Measurements from ENCODE around the gene RPL29. TPM values are rescaled to one million over a fixed set of nuclear protein-coding genes. Genes with fewer than 3 reads are reported as not detected.

The RPL29 gene
- total RNA-seq, 4 donors from 2014 or later: 1,093 to 1,919 (median 1,775) TPM

DNA sequence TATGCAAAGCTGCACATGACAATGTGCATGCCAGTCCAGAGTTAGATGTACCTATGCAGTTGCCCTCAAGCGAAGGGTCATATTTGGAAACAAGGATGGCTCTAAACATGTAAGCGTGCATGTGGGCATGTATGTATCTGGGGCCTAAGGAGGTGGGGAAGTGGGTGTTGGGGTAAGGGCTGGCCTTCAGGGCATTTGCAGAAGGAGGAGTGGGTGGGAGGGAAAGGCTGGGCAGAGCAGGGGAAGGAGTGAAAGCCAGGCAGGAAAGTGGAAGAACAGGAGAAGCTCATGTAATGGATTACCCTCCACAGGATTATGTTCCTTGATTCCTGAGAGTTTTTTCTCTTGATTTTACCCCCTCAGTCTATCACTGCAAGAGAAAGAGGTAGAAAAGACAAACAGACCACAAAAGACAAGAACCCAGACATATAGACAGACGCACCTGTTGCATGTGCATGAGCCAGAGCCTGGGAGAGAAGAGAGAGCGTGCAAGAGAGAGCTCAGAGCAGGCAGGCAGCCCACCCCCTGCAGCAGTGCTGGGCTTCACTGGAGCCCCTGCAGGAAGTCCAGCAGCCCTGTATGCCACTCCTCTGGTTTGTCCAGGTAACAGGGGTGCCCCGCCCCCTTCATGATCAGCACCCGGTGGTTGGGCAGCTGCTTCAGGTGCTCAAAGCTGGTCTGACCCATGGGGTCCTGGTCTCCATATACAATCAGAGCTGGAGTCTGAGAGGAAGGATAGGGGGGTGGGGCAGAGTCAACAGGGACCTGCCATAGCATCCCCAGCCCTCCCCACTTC is 26.6 kb downstream of the RPL29 start:
- TF ChIP-seq, protein P1, sequence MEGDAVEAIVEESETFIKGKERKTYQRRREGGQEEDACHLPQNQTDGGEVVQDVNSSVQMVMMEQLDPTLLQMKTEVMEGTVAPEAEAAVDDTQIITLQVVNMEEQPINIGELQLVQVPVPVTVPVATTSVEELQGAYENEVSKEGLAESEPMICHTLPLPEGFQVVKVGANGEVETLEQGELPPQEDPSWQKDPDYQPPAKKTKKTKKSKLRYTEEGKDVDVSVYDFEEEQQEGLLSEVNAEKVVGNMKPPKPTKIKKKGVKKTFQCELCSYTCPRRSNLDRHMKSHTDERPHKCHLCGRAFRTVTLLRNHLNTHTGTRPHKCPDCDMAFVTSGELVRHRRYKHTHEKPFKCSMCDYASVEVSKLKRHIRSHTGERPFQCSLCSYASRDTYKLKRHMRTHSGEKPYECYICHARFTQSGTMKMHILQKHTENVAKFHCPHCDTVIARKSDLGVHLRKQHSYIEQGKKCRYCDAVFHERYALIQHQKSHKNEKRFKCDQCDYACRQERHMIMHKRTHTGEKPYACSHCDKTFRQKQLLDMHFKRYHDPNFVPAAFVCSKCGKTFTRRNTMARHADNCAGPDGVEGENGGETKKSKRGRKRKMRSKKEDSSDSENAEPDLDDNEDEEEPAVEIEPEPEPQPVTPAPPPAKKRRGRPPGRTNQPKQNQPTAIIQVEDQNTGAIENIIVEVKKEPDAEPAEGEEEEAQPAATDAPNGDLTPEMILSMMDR (IDR thresholded peaks at IDR 0.05; ENCODE audit: low read depth): no peak

DNA sequence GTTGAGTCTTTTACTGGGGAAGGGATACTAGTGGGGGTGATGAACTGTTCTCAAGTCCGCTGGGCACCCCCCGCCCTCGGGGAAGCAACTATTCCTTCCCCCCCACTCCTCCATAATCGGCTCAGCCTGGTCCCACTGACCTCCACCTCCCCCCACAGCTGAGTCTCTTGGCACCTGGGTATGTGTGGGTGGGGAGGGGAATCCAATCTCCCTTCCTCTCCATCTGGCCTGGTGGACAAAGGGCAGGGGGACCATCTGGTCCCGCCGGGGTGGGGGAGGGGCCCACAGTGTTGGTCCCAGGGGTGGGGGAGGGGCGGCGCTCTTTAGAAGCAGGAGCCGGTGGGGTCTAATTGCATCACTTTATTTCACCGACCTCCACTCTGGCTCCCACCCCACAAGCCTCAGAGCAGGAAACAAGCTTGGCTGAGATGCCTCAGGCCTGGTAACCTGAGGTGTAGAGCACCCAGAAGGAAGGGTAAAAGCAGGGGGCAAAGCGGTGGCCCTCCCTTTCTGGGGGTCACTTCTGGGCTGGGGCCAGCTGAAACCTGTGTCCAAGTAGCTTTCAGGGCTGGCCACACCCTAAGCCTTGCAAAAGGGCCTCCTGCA is 27.4 kb downstream of the RPL29 start:
- TF ChIP-seq, protein P1 (IDR thresholded peaks at IDR 0.05; ENCODE audit: low read depth): no peak

DNA sequence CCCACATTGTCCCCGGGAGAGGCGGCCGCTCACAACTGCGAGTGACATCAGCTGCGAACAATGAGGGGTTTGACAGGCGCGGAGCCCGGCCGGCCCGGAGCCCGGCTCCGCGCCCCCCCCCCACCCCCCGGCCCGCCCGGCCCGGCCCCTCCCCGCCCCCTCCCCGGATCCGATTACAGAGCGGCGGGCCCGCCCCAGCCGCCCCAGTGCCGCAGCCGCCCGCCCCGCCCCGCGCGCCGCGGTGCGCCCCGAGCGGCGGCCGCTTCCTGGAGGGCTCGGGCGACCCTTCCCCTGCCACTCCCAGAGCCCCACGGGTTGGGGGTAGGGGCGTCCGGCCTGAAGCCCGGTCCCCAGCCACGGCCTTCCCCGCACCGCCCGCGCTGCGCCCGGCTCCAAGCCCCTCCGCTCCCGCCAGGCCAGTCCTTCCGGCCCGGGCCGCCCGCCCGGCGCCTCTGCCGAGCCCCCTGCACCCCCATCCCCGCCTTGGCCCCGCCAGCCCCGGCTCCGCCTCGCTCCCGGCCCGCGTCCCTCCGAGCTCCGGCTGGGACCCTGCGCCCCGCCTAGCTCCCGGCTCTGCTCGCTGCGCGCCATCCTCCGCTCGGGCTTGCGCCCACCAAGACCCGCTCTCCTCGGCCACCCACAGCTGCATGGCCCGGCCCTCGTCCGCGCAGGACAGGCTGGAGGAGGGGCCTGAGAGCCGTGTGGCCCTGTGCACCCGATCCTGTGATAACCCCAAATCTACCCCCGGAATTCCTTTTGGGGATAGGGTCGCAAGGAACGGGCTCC is 28.1 kb downstream of the RPL29 start, which contains the start of gene PCBP4:
Gene PCBP4, minus strand, starts transcription at position 71 of the 786 bp plus-strand sequence. CDS start 6,214 bp downstream, outside the sequence.
- TF ChIP-seq, protein P1 (IDR thresholded peaks at IDR 0.05; ENCODE audit: low read depth): no peak

DNA sequence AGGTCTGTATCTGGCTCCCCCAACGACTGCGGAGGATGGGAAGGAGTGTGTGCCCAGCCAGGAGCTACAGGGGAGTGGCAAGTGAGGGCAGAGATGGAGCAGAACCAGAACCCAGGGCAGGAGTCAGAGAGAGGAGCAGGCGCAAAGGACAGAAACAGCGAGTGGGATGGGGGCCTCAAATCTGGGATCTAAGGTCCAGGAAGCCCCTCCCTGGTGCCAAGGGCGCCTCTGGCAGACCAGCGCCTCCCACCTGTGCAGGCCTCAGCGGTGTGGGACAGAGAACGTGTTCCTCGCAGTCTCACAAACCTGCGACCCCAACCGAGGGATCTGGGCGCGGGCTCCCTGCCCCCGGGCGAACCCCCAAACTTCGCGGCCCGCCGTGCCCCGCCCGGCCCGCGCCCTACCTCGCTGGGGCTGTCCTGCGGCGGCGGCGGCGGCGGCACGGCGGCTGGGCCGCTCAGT is 28.7 kb downstream of the RPL29 start:
- TF ChIP-seq, protein P1 (IDR thresholded peaks at IDR 0.05; ENCODE audit: low read depth): no peak

DNA sequence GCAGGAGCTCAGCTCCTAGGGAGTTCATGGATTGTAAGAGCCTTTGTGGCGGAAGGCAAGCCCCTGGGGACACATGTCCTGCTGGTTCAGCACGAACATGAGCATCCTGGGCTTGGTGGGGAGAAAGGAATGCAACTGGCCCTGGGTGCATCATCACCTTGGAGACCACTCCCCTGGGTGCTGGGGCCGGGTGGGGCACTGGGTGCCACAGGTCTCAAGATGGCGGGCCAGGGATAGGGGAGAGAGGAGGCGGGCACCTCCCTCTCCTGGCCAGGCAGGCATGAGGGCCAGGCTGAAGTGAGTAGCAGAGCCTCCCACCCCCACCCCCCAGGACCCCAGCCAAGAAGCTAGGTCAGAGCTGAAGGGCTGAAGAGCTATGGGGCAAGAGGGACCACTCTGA is 29.2 kb downstream of the RPL29 start:
- TF ChIP-seq, protein P1 (IDR thresholded peaks at IDR 0.05; ENCODE audit: low read depth): no peak

DNA sequence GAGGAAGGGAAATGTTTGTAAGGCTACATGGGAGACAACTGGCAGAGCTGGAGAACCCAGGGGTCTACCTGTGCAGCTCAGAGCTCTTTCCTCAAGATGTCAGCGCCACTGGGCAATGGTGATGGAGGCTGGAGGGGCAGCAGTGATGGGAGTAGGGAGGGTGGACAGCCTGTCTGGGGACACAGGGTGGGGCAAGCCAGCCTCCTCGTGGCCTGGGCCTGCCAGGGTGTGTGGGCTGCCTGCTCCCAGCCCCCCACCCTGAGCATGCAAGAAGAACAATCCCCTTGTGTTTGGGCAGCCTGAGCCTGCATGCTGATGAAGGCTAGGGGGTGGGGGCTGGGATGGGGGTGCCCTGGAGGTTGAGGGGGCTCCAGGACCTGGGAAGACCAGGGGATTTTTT is 29.7 kb downstream of the RPL29 start:
- TF ChIP-seq, protein P1 (IDR thresholded peaks at IDR 0.05; ENCODE audit: low read depth): no peak

DNA sequence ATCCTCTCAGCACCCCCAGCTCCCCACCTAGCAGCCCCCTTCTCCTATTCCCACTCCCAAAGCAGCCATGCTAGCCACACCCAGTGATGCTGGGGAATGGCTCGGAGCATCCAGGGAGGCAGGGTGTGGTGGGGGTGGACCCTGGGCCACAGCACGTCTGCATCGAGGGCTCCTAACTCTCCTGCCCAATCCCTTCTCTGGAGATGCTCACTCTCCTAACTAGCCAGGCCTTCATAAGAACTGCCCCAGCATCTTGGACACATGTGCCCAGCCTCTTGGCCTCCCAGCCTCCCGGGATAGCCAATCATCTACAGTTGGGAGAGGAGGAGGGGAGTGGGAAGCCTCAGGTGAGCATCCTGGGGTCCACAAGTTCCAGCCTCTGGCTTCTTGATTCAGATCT is 31.2 kb downstream of the RPL29 start:
- TF ChIP-seq, protein P1 (IDR thresholded peaks at IDR 0.05; ENCODE audit: low read depth): no peak
